Measurements from ENCODE around the gene RWDD4.
"Not testable (repeated sequence)": the region's sequence is repeated elsewhere in the genome, so short reads cannot be mapped to it uniquely, and the experiment has no call there.

Gene RWDD4

DNA sequence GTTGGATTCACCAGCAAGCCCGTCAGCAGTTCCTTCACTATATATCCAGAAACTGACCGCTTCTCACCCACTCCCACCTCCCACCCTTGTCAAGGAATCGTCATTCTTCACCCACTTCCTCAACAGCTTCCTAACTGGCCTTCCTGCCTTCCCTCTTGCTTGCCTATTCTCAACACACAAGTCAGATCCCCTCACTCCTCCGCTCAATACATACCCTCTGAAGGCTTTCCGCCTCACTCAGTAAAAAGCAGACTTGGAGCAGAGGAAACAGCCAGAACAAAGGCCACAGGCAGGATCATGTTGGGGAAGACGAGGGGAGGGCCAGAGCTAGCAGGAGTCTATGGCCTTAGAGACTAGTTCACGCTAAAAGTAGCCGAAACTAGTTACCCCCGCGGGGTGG is 23.7 kb downstream of the RWDD4 start:
- DNase-seq = no peak

DNA sequence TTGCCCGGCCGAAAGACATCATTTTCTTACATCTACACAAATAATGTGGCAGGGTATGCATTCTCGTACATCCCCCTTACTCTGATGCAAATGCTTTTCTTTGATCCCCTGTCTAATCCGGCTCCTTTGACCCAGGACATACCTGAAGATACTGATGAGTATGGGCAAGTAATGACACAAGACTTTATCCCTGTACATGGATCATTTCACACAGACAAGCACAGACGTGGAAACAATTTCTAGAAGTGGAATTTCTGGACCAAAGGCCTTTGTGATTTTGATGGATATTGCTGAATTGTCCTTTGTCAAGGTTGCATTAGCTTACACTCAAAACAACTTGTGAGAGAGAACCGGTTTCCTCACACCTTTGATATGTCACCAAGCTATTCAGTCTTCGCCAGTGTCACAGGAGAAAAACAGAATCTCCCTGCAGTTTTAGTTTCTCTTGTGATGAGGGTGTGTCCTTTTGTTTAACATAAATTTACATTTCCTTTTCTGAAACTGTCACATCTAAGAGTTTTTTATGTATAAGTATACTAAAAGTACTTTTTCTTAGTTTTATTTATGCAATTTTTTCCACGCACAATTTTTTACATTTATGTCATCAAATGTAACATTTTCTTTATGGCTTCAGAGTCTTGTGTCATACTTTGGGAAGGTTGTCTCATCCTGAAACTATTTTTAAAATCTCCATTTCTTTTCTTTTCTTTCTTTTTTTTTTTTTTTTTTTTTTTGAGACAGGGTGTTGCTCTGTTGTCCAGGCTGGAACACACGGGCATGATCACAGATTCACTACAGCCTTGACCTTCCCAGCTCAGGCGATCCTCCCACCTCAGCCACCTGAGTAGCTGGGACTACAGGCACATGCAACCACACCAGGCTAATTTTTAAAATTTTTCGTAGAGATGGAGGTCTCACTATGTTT is 25.2 kb downstream of the RWDD4 start:
- peak; percentile 23 for DNase-seq

DNA sequence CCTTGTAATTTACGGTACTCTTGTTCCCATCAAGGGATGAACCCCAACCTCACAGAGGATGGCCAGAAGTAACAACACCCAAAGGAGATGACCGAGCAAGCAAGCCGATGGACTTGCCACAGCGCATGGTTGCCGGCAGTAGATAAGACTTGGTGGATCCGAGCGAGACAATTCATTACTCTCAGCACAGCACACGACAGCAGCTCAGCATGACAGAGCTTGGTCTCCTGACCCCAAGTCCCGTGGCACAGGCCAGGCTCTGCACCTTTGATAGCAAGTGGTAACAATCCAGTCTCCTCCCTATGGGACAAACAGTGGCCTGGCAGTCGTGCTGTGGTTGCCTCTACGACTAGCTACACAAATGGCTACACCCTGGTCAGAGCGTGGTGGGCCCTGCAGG is 26.3 kb downstream of the RWDD4 start:
- DNase-seq = no peak

DNA sequence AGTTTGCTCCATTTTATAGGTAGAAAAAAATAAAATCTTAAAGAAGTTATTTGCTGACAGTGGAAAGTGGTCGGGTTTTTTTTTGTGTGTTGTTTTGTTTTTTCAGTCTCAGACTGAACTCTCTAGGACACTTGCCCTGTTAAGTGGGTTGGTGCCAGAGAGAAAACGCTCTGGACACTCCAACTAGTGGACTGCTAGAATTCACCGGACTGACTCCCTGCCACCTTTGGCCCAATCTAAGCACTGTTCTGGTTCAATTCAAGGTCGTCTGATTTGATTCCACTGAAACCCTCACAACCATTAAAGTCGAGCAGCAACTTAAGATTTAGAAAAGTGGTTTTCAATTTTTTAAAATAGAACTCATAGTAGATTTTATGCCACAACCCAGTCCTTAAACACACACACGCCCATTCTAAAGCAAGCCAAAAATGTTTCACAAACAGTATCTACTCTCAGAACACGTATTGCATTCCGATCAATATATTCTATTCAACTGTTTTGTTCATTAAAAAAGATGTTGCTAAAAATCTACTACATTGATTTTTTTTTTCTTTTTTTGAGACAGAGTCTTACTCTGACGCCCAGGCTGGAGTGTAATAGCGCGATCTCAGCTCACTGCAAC is 27.3 kb downstream of the RWDD4 start:
- DNase-seq = no peak

DNA sequence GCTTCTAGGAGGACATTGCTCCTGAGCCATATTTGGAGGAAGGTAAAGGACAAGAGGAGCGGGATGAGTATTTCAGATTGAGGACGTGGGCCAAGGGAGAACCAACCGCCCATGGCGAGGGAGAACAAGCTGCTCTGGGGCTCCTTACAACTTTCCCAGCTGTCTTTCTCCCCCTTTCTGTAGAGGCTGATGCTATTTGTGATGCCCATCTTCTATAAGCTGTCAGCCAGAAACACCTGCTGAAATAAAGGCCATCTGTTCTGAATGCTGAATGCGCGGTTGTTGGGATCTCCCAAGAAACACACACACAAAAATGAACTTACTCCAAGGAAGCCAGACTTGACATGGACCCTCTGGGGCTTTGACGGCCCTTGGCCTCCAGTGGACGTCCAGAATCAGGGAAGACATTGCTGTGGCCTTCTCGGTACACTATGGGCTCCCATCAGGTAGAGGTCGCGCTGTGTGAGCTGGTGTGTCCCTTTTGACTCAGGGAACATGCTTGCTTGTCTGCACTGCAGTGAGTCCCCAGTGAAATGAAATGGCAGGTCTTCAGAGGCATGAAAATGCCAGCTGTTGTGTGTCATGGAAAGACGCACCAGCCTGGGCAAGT is 30.9 kb downstream of the RWDD4 start:
- DNase-seq = no peak

DNA sequence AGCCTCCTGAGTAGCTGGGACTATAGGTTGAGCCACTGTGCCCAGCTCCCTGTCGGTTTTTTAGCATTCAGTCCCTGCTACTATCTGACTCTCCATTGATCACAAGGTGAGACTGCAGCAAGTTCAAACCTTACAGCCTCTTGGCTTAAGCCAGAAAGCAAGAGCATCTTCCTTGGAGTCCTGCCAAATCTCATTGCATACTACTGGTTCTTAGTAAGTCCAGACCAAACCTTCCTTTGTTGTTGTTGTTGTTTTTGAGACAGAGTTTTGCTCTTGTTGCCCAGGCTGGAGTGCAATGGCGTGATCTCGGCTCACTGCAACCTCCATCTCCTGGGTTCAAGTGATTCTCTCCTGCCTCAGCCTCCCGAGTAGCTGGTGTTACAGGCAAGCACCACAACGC is 31.7 kb downstream of the RWDD4 start:
- DNase-seq = not testable (repeated sequence)

DNA sequence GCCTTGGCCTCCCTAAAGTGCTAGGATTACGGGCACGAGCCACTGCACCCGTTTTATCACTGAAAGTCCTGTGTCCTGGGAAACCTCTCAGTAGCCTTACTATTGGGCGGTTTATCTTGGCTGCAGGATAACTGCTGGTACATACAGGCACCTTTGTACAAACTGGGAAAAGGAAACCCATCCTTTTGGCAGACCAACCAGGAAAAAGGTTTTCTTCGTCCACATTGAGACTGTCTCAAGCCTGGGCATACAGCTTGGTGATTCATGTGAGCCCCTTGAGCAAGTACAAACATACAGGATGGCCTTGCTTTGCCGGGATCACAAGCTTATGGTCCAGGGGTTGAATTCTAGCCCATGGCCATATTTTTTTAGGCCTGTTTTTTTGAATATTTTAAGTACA is 32.8 kb downstream of the RWDD4 start:
- DNase-seq = no peak

DNA sequence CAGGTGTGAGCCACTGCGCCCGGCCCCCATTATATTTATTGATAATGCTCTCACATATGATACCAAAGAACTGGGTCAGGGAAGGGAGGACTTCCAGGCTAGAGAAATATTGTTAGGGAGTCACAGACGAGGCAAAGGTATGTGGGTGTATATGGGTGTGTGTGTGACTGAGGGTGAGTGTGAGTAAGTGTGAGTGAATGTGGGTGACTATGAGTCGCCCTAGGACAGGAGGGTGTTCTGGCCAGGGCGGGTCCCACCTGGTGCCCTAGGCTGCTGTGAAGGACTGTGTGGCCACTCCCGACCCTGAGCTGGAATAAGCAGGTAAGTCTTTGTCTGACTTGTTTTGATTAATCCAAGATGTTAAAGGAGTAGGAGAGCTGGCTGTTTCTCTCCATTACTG is 34.4 kb downstream of the RWDD4 start:
- no peak for DNase-seq

DNA sequence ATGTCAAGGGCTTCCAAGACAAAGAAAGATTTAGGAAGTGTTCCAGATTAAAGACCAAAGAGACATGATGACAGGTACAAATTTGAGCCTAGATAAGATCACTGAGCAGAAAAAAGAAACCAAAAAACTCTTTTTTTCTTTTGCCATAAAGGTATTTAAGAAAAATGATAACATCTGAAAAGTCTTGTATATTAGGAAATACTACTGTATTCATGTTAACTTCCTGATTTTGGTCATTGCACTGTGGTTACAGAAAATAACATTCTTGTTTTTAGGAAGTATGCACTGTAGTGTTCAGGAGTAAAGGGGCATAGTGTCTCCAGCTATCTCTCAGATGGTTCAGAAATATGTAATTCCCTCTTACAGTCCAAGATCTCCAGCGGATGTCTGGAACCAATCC is 37.1 kb downstream of the RWDD4 start:
- DNase-seq = no peak

DNA sequence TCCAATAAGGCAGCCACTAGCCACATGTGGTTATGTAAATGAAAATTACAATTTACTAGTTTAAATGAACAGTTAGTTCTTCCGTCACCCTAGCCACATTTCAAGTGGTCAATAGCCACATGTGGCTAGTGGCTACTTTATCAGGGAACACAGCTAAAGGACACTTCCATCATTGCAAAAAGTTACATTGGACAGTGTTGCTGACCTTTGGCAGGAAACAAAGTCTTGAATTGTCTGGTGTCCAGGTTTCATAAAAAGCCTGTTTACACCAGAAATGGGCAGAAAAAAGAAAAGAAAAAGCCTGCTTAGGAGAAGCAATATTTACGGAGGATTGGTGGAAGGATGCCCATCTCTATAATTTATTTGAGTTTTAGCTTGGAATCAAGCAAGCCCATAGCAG is 38.6 kb downstream of the RWDD4 start:
- DNase-seq = no peak

DNA sequence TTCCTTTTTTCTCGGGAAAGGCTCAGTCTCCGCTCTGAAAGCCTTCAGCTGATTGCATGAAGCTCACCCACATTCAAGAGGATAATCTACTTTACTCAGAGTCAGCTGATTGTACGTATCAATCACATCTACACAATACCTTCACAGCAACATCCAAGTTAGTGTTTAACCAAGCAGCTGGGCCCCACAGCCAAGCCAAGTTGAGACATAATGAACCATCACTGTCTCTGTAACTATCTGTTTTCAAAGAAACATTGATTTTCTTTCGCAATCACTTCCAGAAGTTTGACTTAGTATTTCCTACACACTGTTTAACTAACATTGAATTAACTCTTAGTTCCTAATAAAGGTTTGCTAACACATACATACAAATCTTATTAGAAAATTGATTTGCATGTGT is 40.3 kb downstream of the RWDD4 start:
- no peak for DNase-seq

DNA sequence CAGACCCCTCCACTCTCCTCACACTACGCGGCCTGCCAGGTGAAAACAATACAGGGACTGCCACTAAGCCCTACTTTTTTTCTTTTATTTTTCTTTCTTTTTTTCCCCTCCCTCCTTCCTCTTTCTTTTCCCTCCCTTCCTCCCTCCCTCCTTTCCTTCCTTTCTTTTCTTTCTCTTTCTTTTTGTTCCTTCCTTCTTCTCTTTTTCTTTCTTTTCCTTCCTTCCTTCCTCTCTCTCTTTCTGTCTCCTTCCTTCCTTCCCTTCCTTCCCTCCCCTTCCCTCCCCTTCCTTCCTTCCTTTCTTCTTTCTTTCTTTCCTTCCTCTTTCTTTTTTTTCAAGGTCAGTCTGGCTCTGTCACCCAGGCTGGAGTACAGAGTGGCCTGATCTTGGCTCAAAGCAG is 41.9 kb downstream of the RWDD4 start:
- DNase-seq = no peak

DNA sequence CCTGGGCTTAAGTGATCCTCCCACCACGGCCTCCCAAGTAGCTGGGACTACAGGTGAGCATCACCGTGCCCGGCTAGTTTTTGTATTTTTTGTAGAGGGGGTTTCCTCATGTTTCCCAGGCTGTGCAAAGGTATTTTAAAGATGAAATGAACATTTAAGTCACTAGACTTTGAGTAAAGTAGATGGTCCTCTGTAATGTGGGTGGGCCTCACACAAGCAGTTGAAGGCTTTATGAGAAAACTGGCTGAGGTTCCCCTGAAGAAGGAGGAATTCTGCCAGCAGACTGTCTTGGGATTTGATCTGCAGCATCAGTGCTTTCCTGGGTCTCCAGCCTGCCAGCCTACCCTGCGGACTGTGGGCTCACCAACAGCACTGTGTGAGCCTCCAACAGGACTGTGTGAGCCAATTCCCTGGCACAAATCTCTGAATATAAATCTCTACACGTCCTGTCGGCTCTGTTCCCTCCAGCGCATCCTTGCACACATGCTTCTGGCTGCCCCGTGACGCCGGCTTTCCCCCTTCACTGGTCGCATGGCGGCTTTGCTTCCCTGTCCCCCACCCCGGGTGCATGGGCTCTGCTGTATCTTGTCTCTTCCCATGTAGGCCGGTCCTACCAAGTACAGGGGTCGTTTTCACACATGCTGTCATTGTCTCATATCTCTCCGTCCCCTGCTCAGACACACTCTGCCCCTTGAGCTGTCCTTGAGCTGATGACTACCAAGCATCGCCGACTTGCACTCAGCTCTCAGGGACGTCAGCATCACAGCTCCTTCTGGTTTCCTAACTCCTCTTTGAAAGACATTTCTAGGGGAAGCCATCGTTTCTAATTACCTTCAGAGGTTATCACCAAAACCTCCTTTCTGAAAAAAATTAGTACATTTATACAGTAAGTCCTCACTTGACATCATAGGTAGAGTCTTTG is 46.4 kb downstream of the RWDD4 start:
- DNase-seq = no peak

DNA sequence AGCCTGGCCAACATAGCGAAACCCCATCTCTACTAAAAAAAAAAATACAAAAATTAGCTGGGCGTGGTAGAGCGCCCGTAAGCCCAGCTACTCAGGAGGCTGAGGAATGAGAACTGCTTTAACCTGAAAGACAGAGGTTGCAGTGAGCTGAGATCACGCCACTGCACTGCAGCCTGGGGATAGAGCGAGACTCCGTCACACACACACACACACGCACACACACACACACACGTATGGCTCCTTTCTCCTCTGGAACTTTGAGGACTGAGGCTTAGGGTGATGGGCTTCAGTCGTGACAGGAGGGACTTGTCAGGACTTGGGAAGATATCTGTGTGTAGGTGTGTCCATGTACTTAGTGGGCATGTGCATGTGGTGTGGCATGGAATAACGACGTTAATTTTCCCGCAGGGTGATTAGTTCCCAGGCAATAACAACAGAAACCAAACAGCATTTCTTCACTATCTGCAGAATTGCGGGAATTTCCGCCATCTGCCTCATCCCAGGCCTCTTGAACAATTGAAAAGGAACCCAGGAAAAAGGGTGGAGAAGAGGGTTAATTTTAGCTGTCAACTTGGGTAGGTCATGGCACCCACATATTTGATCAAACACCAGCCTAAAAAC is 47.7 kb downstream of the RWDD4 start:
- no peak for DNase-seq

DNA sequence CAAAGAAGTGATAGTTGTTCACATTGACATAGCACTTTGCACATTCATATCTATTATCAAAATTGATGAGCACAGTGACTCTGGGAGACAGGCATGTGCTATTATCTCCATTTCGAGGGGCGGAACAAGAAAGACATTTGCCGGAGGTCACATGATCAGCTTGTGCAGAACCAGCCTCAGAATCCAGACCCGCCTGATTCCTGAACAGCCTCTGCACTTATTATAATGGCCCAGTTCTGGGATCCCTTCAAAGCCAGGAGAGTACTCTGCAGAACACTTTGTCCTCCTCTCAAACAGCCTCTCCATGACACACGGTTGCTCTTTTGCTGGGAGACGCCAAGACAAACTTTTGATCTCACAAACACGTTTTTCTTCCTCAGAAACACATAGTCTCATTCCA is 48.4 kb downstream of the RWDD4 start:
- DNase-seq = no peak

DNA sequence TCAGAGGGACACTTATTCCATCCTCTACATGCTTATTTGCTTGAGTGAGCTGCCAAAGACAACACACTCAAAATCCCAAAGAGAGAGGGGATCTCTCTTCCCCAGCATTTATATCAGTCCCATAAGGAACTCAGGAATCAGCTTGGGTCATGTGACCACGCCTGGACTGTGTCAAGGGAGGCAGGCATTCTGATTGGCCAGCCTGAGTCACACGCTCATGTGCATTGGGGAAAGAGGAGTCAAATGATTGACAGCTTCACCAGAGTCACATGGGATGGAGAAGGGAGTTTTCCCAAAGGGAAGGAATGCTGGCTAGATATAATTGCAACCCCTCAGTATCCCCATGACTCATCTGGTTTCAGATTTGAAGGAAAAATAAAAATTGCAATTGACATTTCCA is 49.0 kb downstream of the RWDD4 start:
- no peak for DNase-seq

DNA sequence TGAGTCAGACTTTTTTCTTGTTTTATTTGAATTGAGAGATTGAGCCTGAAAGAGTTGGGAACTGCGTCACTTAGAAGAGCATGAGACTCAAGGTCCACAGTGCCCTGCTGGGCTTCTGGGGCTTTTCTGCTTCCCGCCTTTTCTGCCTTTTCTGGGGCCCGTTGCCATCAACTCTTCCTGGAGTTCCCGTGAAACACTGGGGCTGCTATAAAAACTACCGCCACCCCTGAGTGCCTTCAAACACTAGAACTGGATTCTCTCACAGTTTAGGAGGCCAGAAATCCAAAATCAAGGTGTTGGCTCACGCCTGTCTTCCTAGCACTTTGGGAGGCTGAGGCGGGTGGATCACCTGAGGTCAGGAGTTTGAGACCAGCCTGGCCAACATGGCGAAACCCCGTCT is 49.8 kb downstream of the RWDD4 start:
- DNase-seq = no peak

DNA sequence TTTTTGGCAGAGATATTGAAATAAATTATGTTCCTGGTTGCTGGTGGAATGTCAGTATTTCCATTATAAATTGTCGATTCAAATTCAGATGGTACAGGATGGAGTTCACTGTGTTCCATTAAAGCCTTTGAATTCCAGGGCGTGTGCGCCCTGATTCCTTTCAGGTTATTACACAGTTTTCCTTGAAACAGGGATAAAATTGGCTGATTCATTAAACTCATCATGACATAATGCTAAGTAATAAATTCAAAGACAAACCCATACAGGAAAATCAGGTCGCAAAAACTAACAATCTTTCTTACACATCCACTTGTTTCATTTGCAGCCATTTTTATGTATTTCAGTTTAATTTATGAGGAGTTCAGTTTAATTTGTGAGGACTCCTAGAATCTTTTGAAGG is 51.1 kb downstream of the RWDD4 start:
- no peak for DNase-seq

DNA sequence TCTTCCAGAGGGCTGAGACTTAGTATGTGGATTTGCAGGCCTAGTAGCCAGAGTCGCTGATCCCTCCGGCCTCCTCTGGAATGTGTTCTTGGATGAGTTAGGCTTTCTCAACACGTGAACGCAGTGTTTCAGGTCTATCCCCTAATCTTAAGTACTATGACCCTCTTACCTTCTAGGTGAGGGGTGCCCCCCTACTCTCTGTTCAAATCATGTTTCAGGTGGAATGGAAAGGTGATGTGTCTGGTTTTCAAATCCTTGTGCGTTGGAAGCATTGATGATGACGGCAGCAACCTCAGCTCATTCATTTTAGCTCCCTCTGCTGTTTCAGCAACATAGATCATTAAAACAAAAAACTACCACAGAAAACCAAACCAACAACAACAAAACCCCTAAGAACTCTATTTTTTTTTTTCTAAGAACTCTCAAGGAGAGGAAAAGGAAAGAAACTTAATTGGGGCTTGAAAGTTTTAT is 56.4 kb downstream of the RWDD4 start:
- no peak for DNase-seq

DNA sequence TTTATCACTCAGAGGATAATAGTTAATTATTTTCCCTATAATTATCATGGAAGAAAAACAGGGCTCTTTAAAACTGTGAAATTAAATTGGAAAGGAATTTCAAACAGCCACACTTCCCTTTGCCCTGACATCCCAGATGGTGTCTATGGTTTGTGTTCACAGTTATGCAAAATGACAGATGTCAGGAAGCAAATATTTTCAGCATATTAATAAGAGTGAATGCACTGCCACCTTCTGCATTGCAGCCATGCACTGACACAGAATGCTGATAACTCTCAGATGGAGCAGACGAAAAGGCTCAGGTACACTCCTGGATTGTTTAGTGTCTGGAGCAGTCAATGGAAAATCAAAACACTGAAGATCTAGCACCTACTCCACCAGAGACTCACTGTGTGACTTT is 57.6 kb downstream of the RWDD4 start:
- DNase-seq = no peak

DNA sequence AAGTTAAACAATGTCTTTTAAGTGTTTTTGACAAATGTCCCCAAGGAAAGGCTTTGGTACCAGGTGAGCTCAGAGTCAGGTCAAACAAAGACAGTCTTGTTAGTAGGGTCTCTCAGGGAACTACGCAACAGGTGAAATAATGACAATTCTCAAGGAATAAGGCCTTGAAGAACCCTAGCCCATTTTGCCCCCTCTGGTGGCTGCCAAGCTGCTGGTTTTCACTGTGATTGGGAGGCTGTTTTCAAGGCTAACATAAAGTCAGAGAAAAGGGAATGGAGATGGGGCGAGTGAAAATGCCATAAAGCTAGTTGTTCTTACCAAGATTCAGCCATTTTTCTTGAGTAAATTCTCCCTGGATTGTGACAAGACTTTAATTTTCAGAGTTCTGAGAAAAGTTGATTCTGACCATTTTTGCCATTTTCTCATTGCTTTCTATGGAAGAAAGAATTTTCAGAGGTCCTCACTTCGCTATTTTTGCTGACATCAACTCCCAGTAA is 58.7 kb downstream of the RWDD4 start:
- DNase-seq = no peak

DNA sequence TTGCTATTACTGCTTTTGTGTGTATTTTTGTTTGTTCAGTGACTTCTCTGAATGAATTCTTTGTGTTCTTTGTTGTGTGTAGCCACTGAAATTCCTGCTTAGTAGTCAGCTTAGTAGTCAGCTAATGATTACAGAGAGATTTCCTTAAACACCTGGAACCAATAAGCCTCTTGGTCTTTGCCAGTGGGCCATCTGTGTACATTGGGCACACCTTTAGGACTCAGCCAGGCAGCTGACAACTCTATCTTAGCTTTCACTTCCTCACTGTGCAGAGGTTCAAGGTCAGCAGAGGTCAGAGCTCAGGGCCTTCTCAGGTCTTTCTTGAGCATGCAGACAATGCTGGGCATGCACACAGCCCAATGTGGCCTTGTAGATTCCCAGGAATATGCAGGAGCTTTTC is 59.3 kb downstream of the RWDD4 start:
- no peak for DNase-seq
